A673 (cell line): ENCODE measurements around the gene CIZ1. TPM values are rescaled to one million over a fixed set of nuclear protein-coding genes. Genes with fewer than 3 reads are reported as not detected.

Source experiments
- BruUV-seq: library from RNA; stranded (reverse); fragments of 400-500 nt; replicated peaks from 2 replicates; lab custom pipeline; 2021; lab: Mats Ljungman, UMichigan
- CTCF ChIA-PET: fragments of 300-600 bp; sonication (Branson Sonifier 250); formaldehyde crosslinking; loops from one replicate; lab custom pipeline; 2022; ENCODE audit warnings: antibody characterized with exemption; lab: Charles Lee
- POLR2A ChIA-PET: fragments of 300-600 bp; sonication (Branson Sonifier 250); formaldehyde crosslinking; loops from one replicate; lab custom pipeline; 2022; ENCODE audit warnings: antibody characterized with exemption; ENCODE audit not compliant: low non-redundant PET; lab: Charles Lee
- DNase-seq: peaks from one replicate; pipeline ENCODE4 v3.0.0-alpha.2; 2015; ENCODE audit warnings: low spot score
- H3K27ac ChIP-seq: fragments of 200-600 bp; sonication (generic); 2 replicates; pipeline ENCODE4 v1.5.1; 2016; ENCODE audit warnings: mixed run types, low read depth, mild to moderate bottlenecking, mixed read lengths, antibody characterized with exemption, low read length; ENCODE audit not compliant: poor library complexity, severe bottlenecking
- H3K27me3 ChIP-seq: fragments of 200-600 bp; sonication (generic); replicated peaks from 2 replicates; pipeline ENCODE4 v1.6.1; 2017; ENCODE audit warnings: mixed run types, low read depth, mild to moderate bottlenecking, mixed read lengths, antibody characterized with exemption, low read length; ENCODE audit not compliant: insufficient read depth, poor library complexity
- H3K36me3 ChIP-seq: fragments of 200-600 bp; sonication (generic); 2 replicates; pipeline ENCODE4 v1.6.1; 2016; ENCODE audit warnings: mixed run types, mild to moderate bottlenecking, mixed read lengths, antibody characterized with exemption, low read length; ENCODE audit not compliant: insufficient read depth, poor library complexity, severe bottlenecking
- H3K4me1 ChIP-seq: fragments of 200-600 bp; sonication (generic); 2 replicates; pipeline ENCODE4 v1.6.1; 2017; ENCODE audit warnings: mixed run types, mild to moderate bottlenecking, mixed read lengths, antibody characterized with exemption, low read length; ENCODE audit not compliant: insufficient read depth, poor library complexity, severe bottlenecking
- H3K4me3 ChIP-seq: fragments of 200-600 bp; sonication (generic); 2 replicates; pipeline ENCODE4 v1.5.1; 2016; ENCODE audit warnings: low read depth, mixed run types, mild to moderate bottlenecking, mixed read lengths, low read length; ENCODE audit not compliant: poor library complexity, severe bottlenecking
- H3K9me3 ChIP-seq: fragments of 200-600 bp; sonication (generic); 2 replicates; pipeline ENCODE4 v1.6.1; 2016; ENCODE audit warnings: mixed run types, low read depth, mild to moderate bottlenecking, mixed read lengths, antibody characterized with exemption, low read length; ENCODE audit not compliant: poor library complexity, severe bottlenecking
- CTCF ChIP-seq: fragments of 300-800, 200-600 bp; sonication (generic); conservative IDR thresholded peaks from 2 replicates; pipeline ENCODE4 v1.5.1; 2017; ENCODE audit warnings: low read depth, mild to moderate bottlenecking, antibody characterized with exemption, low read length, moderate library complexity, mixed read lengths
- EZH2 ChIP-seq: fragments of 200-600 bp; sonication (generic); IDR thresholded peaks from 2 replicates; pipeline ENCODE4 v1.6.1; 2017; ENCODE audit warnings: borderline replicate concordance, low read depth, mild to moderate bottlenecking, mixed read lengths, antibody characterized with exemption, low read length; ENCODE audit not compliant: poor library complexity, severe bottlenecking
- intact Hi-C: fragments of 100-400 bp; cut with micrococcal nuclease; formaldehyde crosslinking; loops from one replicate; pipeline ENCODE4 v1.10.0; 2022; ENCODE audit not compliant: unreplicated experiment
- total RNA-seq: library from RNA; stranded (reverse); gene quantifications from 2 replicates; pipeline ENCODE4 v1.2.3, GENCODE V29; 2021

The CIZ1 gene
- total RNA-seq, 1 experiment from 2014 or later, result 158 TPM

GRCh38 chr9:128166169-128166568 is 25.2 kb downstream of the CIZ1 start:
- TF ChIP-seq CTCF (no peak), EZH2 (no peak)
- Histone ChIP-seq H3K27ac (no peak overlapping the region), H3K4me3 (no peak overlapping the region), H3K36me3 (peaks cover 49% of the 10 kb centered on the region), H3K4me1 (no peaks in the 10 kb centered on the region), H3K9me3 (no peaks in the 10 kb centered on the region), H3K27me3 (no peaks in the 10 kb centered on the region)
- POLR2A ChIA-PET, result no interaction called here
- no TSS peak for BruUV-seq
- DNase-seq, result no peak
- intact Hi-C loops, result no loop called here
- CTCF ChIA-PET, result no interaction called here

- H3K9me3 ChIP-seq, result no peaks in the 10 kb centered on the region
- no TSS peak for BruUV-seq
- no peak overlapping the region for H3K4me3 ChIP-seq
- H3K4me1 ChIP-seq, result peaks cover 4% of the 10 kb centered on the region
- POLR2A ChIA-PET, result no interaction called here
- intact Hi-C loops, result no loop called here
- CTCF ChIA-PET, result no interaction called here
- no peaks in the 10 kb centered on the region for H3K27me3 ChIP-seq
- no peak for DNase-seq
- TF ChIP-seq CTCF (no peak), EZH2 (no peak)
- peaks cover 40% of the 10 kb centered on the region for H3K36me3 ChIP-seq
- no peak overlapping the region for H3K27ac ChIP-seq
Measured at GRCh38 chr9:128164307-128164885, 27.0 kb downstream of the CIZ1 start.

- peaks cover 35% of the 10 kb centered on the region for H3K36me3 ChIP-seq
- no peak overlapping the region for H3K4me3 ChIP-seq
- no peak for DNase-seq
- H3K4me1 ChIP-seq, result peaks cover 7% of the 10 kb centered on the region
- no peaks in the 10 kb centered on the region for H3K27me3 ChIP-seq
- H3K9me3 ChIP-seq, result no peaks in the 10 kb centered on the region
- no peak overlapping the region for H3K27ac ChIP-seq
- BruUV-seq, result no TSS peak
- ChIA-PET POLR2A (no interaction called here), CTCF (no interaction called here)
- intact Hi-C loops, result no loop called here
- no peak for TF ChIP-seq EZH2
- TF ChIP-seq CTCF, result no peak
Measured at GRCh38 chr9:128163523-128164306, 27.7 kb downstream of the CIZ1 start.
